Activated CD4-positive, alpha-beta T cell treated with anti-CD3 and anti-CD28 coated beads, Interleukin-10, Interleukin-2, amounts not matched to agents 100 ng/mL and 50 ng/mL, durations not matched to agents 16 hours and 8 hours (primary cell): ENCODE results near the gene SLX4.
"Not testable (repeated sequence)": the region's sequence is repeated elsewhere in the genome, so short reads cannot be mapped to it uniquely, and the experiment has no call there.

Experiments used
- DNase-seq: peaks from one replicate; pipeline ENCODE4 v3.0.0-alpha.2; 2020

The SLX4 gene

DNA sequence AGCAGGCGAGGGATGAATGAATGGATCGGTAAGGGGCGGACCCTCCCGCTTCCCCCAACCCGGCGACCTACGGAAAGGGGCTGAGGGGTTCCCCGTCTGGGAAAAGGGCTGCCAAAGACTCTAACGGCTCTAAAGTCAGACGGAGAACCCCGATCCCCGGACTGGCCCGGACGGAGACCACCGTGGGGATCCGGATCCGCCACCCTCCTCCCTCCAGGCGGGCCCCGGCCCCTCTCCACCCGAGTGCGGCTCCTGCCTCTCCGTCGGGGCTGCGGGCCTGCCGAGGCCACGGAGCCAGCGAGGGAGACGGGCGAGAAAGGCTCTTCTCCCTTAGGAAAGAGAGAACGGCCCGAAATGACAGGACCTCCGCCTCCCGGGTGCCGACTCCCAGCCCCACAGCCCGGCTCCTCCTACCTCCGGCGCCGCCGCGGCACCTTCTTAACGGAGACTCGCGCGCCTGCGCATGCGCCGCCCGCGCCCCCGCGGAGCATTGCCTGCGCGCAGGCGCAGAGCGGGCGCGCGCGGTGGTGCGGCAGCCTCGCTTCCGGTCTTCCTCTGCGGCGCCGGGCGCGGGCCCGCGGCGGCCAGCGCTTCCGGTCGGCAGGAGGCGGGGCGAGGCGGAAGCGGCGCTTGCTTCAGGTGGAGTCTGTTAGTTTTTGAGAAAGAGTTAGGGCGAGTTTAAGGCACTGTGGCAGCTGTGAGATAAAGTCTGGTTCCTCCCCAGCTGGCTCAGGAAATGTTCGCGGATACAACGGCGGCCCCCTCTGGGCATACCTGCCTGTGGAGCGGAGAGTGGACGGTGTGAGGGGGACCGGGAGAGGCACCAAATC, at the start of gene SLX4:
Gene SLX4 (minus strand): TSS at position 461 of the 830 bp plus-strand sequence. CDS start 2,642 bp downstream, outside the sequence.
- peak; percentile 96 for DNase-seq

- DNase-seq, result no peak
Measured at GRCh38 chr16:3659251-3659650, 47.8 kb upstream of the SLX4 start.

- no peak for DNase-seq
Measured at GRCh38 chr16:3656491-3657468, 45.4 kb upstream of the SLX4 start.

- DNase-seq, result not testable (repeated sequence)
Measured at GRCh38 chr16:3656160-3656490, 44.7 kb upstream of the SLX4 start.

- DNase-seq, result no peak
Measured at GRCh38 chr16:3655396-3656159, 44.2 kb upstream of the SLX4 start.

DNA sequence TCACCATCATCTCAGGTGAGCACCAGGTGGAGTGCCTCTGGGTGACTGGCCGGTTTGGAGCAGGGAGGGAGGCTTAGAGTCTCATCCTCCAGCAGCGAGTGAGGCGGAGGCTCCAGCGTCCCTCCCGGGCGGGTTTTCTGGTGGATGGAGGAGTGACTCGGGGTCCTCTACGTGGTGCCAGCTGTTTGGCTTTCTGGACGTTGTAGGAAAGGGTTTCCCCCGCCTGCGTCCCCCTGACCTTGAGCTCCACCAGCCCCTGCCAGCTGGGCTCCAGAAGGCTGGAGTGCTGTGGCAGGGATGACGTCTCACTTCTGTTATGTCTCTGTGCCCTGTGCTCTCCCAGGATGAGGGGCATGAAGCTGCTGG, 43.6 kb upstream of the SLX4 start:
- no peak for DNase-seq

DNA sequence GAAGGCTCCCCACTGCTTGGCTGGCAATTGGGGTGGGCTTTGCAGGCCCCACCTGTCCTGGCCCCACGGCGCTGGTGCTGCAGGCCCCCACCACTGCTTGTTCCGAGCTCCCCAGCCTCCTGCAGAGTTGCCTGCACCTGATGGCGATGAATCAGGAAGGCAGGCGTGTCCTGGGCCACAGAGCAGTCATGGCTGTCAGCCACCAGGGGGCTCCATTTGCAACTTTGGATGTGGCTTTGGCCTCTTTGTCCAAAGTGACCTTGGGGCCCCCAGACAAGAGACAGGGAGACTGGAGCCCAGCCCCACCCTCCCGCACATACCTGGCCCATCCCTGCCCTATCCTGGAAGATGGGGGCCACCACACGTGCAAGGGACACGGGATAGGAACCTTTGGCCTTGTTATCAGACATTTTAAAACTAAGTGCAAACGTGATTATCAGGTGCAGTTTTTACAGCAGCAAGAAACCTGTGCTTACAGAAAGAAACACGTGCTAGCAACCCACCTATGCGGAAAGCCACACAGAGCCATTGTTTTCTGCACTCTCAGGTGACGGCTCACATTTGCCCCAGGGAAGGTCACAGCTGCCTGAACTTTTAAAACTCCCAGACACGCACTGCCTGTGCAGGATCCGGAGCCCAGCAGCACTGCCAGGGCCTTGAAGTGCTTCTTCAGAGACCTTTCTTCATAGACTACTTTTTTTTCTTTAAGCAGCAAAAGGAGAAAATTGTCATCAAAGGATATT, 43.0 kb upstream of the SLX4 start, which contains the start of gene DNASE1:
Gene DNASE1 (plus strand): TSS at position 443 of the 743 bp plus-strand sequence. CDS start 683 bp downstream, outside the sequence.
- DNase-seq, result peak; percentile 70

DNA sequence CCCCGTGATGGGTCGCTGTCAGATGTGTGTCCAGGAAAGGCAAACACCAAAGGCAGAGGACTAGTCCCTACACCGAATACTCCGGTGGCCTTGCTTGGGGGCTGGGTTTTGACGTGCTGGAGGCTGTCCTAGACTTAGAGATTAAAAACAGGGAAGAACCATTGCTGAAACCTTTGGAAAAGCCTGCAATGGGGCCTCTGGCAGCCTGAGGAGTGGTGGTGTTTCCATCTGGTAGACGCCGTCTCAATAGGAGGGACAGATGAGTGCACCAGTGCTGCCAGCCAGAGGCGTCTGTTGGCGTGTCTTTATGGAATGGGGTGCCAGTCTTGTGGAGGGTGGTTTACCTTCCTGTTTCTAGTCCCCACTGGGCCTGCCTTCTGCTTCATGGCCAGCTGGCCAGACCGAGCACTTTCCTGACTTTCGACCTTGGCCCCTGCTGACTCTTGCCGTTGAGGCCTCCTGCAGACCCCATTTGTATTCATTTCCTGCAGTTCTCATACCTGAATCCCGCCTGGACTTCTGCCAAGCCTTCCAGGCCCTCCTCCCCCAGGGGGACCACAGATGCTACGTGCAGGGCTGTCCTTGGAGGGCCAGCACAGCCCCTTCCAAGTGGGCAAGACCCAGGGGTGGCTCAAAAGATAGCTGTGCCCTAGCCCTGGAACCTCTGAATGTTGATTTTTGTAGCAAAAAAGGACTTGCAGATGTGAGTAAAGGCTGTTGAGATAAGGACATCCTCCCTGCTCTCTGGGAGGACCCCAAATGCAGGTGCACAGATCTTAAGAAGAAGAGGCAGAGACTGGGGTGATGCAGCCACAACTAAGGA, 41.2 kb upstream of the SLX4 start:
- DNase-seq, result no peak

DNA sequence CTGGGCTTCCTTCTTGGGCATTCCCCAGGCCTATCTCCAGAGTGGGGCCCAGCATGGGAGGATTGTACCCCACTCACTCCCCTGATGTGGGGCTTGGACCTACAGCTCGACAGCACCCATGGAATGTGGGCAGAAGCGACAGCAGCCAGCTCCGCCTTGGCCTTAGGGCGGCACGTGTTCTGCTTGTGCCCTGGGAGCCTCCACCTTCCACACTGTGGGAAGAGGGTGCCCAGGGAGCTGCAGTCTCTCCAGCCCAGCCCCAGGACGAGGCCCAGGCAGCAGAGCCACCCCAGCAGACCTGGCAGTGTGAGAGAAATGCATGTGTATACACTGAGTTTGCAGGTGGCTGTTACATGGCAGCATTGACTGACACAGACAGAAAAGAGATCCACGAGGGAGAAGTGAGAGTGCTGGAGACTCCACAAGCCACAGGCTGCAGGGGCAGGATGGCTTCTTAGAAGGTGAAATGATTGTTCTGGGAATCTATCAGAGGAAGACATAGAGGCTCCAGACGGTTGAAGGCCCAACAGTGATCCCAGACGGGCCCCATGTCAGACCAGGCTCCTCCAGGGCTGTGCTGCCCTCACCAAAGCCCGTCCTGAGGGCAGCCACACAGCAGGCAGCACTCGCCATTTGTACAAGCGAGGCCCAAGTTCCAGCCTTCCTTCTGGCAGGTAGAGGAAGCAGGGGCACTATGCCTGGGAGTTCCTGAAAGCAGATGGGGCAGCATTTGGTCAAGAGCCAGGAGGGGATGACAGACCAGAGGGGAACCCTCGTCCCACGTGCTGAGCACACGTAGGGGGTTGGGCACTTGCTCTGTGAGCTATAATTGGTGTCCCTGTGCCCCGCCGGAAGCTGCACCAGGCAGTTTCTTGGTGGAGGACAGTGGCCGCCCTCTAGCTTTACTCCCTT, 40.3 kb upstream of the SLX4 start:
- no peak for DNase-seq

GRCh38 chr16:3650631-3651265, 39.3 kb upstream of the SLX4 start:
- no peak for DNase-seq

DNA sequence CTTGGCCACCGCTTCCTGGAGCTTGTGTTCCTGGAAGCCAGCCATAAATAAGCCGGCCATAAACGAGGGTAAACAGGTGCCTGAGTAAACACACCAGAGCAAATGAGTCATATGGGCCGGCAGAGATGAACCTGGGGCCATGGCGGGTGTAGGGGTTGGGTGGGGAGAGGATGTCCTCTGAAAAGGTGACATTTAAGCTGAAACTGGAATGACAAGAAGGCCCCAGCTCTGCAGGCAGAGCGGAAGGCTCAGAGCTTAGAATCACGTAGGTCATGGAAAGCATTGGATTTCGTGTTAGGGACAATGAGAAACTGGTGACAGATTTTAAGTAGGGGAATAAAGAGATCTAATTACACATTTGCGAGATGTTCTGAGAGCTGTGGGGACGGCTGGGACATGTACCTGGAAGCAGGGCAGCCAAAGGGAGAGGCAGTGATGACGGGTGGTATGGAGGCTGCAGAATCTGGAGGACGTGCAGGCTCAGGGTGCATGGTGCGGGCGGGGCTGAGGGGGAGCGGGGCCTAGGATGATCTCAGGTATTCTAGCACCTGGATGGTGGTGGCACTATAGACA, 35.0 kb upstream of the SLX4 start:
- no peak for DNase-seq

DNA sequence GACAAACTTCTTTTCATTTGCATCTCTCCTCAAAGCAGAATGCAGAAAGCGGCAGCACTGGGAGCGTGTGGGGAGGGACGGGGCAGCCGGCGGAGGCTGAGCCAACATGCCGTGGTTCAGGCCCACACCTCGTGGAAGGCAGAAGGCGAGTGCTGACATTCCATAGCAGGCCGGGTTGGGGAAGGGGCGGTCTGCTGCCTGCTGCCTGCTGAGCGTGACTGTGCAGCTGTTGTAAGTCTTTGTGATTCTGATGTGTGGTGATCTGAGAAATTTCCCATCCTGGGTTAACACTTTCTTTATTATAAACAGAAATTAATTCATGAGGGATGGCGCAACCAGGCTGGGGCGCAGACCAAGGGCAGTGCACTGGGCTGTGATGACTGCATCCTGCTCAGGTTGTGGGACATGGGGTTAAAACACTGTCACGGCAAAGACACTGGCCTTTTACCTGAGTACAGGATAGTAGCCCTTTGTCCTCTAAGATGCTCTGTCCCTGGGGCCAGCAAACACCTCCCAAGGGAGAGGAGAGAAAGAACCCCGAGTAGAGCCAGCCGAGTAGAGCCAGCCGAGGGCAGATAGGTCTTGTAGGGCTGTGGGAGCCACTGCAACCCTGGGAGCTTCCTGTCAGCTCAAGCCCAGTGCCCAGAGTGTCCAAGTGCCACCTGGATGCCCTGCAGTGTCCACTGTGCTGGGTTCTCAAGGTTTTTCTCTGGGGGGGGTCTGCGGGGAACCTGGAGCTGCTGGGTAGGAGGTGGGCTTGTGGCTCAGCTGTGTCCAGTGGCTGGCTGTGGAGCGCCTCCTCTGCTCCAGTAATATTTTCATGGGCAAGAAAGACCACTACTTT, 34.3 kb upstream of the SLX4 start:
- no peak for DNase-seq

DNA sequence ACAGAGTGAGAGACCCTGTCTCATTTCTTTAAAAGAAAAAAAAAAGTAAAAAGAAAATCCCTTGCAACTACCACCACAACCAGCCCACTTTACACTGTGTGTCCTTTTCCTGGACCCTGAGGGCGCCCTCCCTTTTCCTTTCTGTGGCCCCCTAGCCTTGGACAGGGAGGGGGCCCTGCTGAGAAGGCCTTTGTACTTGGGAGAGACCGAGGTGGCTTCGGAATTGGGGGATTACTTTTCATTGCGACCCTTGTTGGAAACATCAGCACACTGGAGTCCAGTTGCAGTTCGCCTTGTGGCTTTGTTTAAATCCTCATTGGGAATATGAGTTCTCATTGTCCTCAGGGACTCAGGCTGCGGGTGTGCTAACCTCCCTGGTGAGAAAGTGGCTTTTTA, 33.7 kb upstream of the SLX4 start:
- no peak for DNase-seq

- DNase-seq, result no peak
Measured at GRCh38 chr16:3643095-3643730, 31.8 kb upstream of the SLX4 start.

DNA sequence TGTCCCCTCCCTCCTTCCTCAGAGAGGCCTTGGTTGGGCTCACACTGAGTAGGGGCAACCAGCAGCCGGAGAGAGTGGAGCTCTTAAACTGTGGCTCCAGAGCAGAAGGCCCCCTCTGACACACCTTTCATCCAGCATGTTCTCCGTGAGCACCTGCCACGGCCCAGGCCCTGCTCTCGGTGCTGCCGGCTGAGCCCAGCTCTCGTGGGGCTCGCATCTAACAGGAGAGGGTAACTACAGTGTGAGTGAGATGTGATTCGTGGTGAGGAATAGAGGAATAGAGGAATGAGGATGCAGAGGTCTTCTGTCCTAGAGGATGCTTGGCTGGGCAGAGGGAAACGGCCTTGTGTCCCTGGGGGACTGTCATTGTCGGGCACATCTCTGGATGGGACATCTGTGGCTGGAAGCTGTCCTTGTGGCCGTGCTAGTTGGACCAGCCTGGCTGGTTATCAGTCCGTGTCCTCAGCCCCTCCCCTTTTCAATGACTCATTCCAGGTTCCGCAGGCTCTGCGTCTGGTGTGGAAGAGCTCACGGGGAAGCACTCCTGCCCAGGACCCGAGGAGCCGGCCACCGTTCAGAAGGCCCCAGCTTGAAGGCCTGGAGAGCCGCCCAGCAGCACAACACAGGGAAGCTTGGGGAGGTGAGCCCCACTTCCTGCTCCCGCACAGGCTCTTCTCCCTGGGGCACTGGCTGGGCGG, 31.1 kb upstream of the SLX4 start:
- DNase-seq, result no peak

DNA sequence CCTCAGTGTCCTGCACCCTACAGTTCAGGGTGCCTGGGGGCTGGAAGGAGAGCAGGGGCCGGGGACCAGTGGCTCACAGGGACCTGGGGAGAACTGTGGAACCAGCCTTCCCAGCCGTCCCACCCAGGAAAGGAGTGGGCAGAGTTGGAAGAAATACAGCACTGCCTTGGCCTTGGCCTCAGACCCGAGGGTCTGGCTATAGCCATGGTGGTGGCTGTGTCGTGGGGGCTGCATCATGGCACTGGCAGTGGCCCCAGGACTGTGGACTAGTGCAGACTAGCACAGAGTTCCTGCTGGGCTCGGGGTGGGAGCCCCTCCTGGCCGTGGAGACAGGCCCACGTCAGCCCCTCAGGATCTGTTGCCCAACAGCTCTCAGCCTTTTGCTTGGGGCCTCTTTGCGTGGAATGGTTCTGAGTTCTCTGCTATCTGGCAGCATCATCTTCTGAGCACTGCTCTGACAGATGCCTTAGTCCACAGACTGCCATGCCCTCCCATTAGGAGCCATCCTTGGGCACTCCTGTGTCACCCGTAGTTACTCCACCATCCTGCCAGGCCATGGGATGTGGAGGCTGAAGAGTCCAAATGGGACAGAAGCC, 30.5 kb upstream of the SLX4 start:
- no peak for DNase-seq
